GM12864 (cell line): ENCODE data around the gene FSCN2.
"Not testable (repeated sequence)": the region's sequence is repeated elsewhere in the genome, so short reads cannot be mapped to it uniquely, and the experiment has no call there.

Experiments
- DNase-seq: peaks from one replicate; pipeline ENCODE4 v3.0.0-alpha.2; 2011; ENCODE audit warnings: low read depth
- H3K4me3 ChIP-seq: 2 replicates; pipeline ENCODE4 v1.5.1; 2011; ENCODE audit warnings: mild to moderate bottlenecking, low read depth, low read length, control low read depth
- CTCF ChIP-seq: IDR thresholded peaks from 2 replicates; pipeline ENCODE4 v1.5.1; 2011; ENCODE audit warnings: low read depth, mild to moderate bottlenecking, moderate library complexity, low read length, control low read depth, inconsistent platforms; ENCODE audit errors: missing control alignments

Gene FSCN2

GRCh38 chr17:81524039-81524864 is 3.9 kb upstream of the FSCN2 start:
- no peak overlapping the region for H3K4me3 ChIP-seq
- DNase-seq, result no peak
- TF ChIP-seq CTCF, result no peak

- no peak overlapping the region for H3K4me3 ChIP-seq
- TF ChIP-seq CTCF, result no peak
Measured at GRCh38 chr17:81524865-81525159, 3.4 kb upstream of the FSCN2 start.

GRCh38 chr17:81526662-81527571 is 1.3 kb upstream of the FSCN2 start:
- DNase-seq, result no peak
- TF ChIP-seq CTCF, result no peak
- H3K4me3 ChIP-seq, result no peak overlapping the region

More at GRCh38 chr17:81524865-81525159, 3.4 kb upstream of the FSCN2 start:
- DNase-seq, result no peak

- no peak overlapping the region for H3K4me3 ChIP-seq
- DNase-seq, result no peak
- TF ChIP-seq CTCF, result no peak
Measured at GRCh38 chr17:81528384-81528650, 140 bp downstream of the FSCN2 start.

- DNase-seq, result no peak
- no peak overlapping the region for H3K4me3 ChIP-seq
- no peak for TF ChIP-seq CTCF
Measured at GRCh38 chr17:81528651-81529436, 667 bp downstream of the FSCN2 start.

GRCh38 chr17:81529437-81529803 is 1.2 kb downstream of the FSCN2 start:
- H3K4me3 ChIP-seq, result no peak overlapping the region
- DNase-seq, result no peak
- TF ChIP-seq CTCF, result no peak

DNA sequence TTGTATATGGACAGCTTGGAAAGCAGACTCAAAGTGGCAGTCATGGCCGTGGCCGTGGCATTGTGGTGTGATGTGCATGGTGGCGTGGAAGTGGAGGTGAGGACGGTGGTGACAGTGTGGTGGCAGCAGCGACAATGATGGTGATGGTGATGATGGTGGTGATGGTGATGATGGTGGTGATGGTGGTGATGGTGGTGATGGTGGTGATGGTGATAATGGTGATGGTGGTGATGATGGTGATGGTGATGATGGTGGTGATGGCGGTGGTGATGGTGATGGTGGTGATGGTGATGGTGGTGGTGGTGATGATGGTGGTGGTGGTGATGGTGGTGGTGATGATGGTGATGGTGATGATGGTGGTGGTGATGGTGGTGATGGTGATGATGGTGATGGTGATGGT is 2.8 kb downstream of the FSCN2 start:
- DNase-seq, H3K4me3 ChIP-seq: not testable (repeated sequence)

GRCh38 chr17:81531998-81532404 is 3.8 kb downstream of the FSCN2 start:
- DNase-seq, H3K4me3 ChIP-seq: not testable (repeated sequence)
